ENCODE measurements around the gene TIGD1. TPM values are rescaled to one million over a fixed set of nuclear protein-coding genes. Genes with fewer than 3 reads are reported as not detected.

TIGD1 gene
- total and polyA plus RNA-seq, 7 donors = 2.3 to 6.8 (median 4.1) TPM

- H3K4me1 ChIP-seq = peaks cover 55% of the 10 kb centered on the region
- no peaks in the 10 kb centered on the region for H3K9me3 ChIP-seq
- peaks cover 0 to 12% (median 0%) of the 10 kb centered on the region in 3 donors for H3K27me3 ChIP-seq (ENCODE audit: insufficient read depth in 3 of 3, low read length in 2 of 3)
- H3K27ac ChIP-seq = peak overlapping the region; percentile 98
- 59 to 67% (median 60%) methylated on average over 4 to 6 of the region's 6 CpGs for WGBS, 3 donors
- no peak for ATAC-seq
- TF ChIP-seq CTCF (IDR thresholded peaks at IDR 0.05) = no peak
- intact Hi-C loops (cut with DNase I) = loop anchor here in 1 of 2 donors (5.0 kb wide), 3 partner anchors 202 to 617 kb away; no protein-coding TSS in a partner anchor
- peak overlapping the region; percentile 81 for H3K4me3 ChIP-seq
- DNase-seq = peak in 1 of 2 donors; percentile 52
- H3K36me3 ChIP-seq (ENCODE audit: insufficient read depth in 1 of 2, low read depth in 1 of 2) = peaks cover 0 to 8% of the 10 kb centered on the region in 2 donors
Measured at GRCh38 chr2:232524771-232525170, 25.6 kb downstream of the TIGD1 start.

GRCh38 chr2:232523682-232524597 is 26.4 kb downstream of the TIGD1 start:
- H3K36me3 ChIP-seq (ENCODE audit: insufficient read depth in 1 of 2, low read depth in 1 of 2) = peaks cover 0 to 5% of the 10 kb centered on the region in 2 donors
- peak overlapping the region; percentile 81 for H3K4me3 ChIP-seq
- peak overlapping the region; percentile 98 for H3K27ac ChIP-seq
- peak; percentile 29 to 54 (median 42) for ATAC-seq
- DNase-seq = peak; percentile 59 to 84
- H3K9me3 ChIP-seq = no peaks in the 10 kb centered on the region
- peaks cover 0 to 12% (median 0%) of the 10 kb centered on the region in 3 donors for H3K27me3 ChIP-seq (ENCODE audit: insufficient read depth in 3 of 3, low read length in 2 of 3)
- intact Hi-C loops (cut with DNase I) = loop anchor here (2.0 to 5.0 kb wide), 5 partner anchors 37 to 617 kb away; partner anchors contain the start of gene ECEL1 (in 1 of the 2)
- peaks cover 48% of the 10 kb centered on the region for H3K4me1 ChIP-seq
- 1 to 18% (median 2%) methylated on average over 54 to 75 of the region's 75 CpGs for WGBS, 3 donors
- peak; percentile 25 for TF ChIP-seq CTCF (IDR thresholded peaks at IDR 0.05)

- Histone ChIP-seq H3K27ac (peak overlapping the region; percentile 98), H3K36me3 (ENCODE audit: insufficient read depth in 1 of 2, low read depth in 1 of 2) (peaks cover 0 to 5% of the 10 kb centered on the region in 2 donors), H3K4me1 (peaks cover 43% of the 10 kb centered on the region), H3K9me3 (no peaks in the 10 kb centered on the region), H3K27me3 (ENCODE audit: insufficient read depth in 3 of 3, low read length in 2 of 3) (peaks cover 0 to 12% (median 0%) of the 10 kb centered on the region in 3 donors), H3K4me3 (peak overlapping the region; percentile 81)
- 15 to 34% (median 23%) methylated on average over 16 of the region's 16 CpGs for WGBS, 3 donors
- DNase-seq = no peak
- ATAC-seq = peak in 1 of 4 donors; percentile 0
- intact Hi-C loops (cut with DNase I) = loop anchor here (2.0 to 5.0 kb wide), 5 partner anchors 37 to 616 kb away; partner anchors contain the start of gene ECEL1 (in 1 of the 2)
- no peak for TF ChIP-seq CTCF (IDR thresholded peaks at IDR 0.05)
Measured at GRCh38 chr2:232523402-232523681, 27.0 kb downstream of the TIGD1 start.

GRCh38 chr2:232522623-232523401 is 27.5 kb downstream of the TIGD1 start:
- peak overlapping the region; percentile 98 for H3K27ac ChIP-seq
- WGBS, 3 donors = 35 to 43% (median 38%) methylated on average over 39 to 46 of the region's 46 CpGs
- peaks cover 0 to 4% of the 10 kb centered on the region in 2 donors for H3K36me3 ChIP-seq (ENCODE audit: insufficient read depth in 1 of 2, low read depth in 1 of 2)
- peaks cover 0 to 12% (median 0%) of the 10 kb centered on the region in 3 donors for H3K27me3 ChIP-seq (ENCODE audit: insufficient read depth in 3 of 3, low read length in 2 of 3)
- no peaks in the 10 kb centered on the region for H3K9me3 ChIP-seq
- intact Hi-C loops (cut with DNase I) = loop anchor here (2.0 to 5.0 kb wide), 5 partner anchors 36 to 616 kb away; partner anchors contain the start of gene ECEL1 (in 1 of the 2)
- H3K4me3 ChIP-seq = peak overlapping the region; percentile 81
- ATAC-seq (no peak), DNase-seq (no peak)
- H3K4me1 ChIP-seq = peaks cover 39% of the 10 kb centered on the region
- no peak for TF ChIP-seq CTCF (IDR thresholded peaks at IDR 0.05)
